ENCODE measurements around the gene BICD1.

GRCh38 chr12:32273712-32274111 lies 167.1 kb downstream of the BICD1 start:
- TF ChIP-seq CTCF (IDR thresholded peaks at IDR 0.05): no peak
- TF ChIP-seq POLR2A (IDR thresholded peaks at IDR 0.05): peak in 1 of 4 donors; percentile 43

Data from esophagus squamous epithelium (tissue), 4 donors.